WTC11 (cell line): Measurements from ENCODE around the gene NUDT19. TPM values are rescaled to one million over a fixed set of nuclear protein-coding genes. Genes with fewer than 3 reads are reported as not detected.
"Not testable (repeated sequence)": the region's sequence is repeated elsewhere in the genome, so short reads cannot be mapped to it uniquely, and the experiment has no call there.

Source experiments
- ATAC-seq: fragments of 200-7000 bp; cut with Tn5 transposase; 2 replicates; pipeline ENCODE4 v1.10.0; 2021; ENCODE audit warnings: mild to moderate bottlenecking, moderate library complexity
- CTCF ChIA-PET: fragments of 300-600 bp; sonication (Branson Sonifier 250); formaldehyde crosslinking; loops from one replicate; lab custom pipeline; 2021; ENCODE audit warnings: antibody characterized with exemption; lab: Charles Lee
- POLR2A ChIA-PET: fragments of 350-600 bp; sonication (Branson Sonifier 250); formaldehyde crosslinking; loops from one replicate; lab custom pipeline; 2021; ENCODE audit warnings: antibody characterized with exemption; lab: Charles Lee
- DNase-seq: peaks from one replicate; pipeline ENCODE4 v3.0.0; 2021; ENCODE audit warnings: low spot score
- H3K27ac Mint-ChIP-seq: 2 replicates; pipeline ENCODE4 v1.8.0; 2021; ENCODE audit warnings: mixed read lengths
- H3K27me3 Mint-ChIP-seq: 2 replicates; pipeline ENCODE4 v1.8.0; 2021; ENCODE audit warnings: low read depth, mild to moderate bottlenecking, moderate library complexity, mixed read lengths
- H3K36me3 Mint-ChIP-seq: 2 replicates; pipeline ENCODE4 v1.8.0; 2021; ENCODE audit warnings: mixed read lengths
- H3K4me1 Mint-ChIP-seq: 2 replicates; pipeline ENCODE4 v1.8.0; 2022; ENCODE audit warnings: mixed read lengths
- H3K4me3 Mint-ChIP-seq: 2 replicates; pipeline ENCODE4 v1.8.0; 2021; ENCODE audit warnings: mild to moderate bottlenecking, moderate library complexity, mixed read lengths
- H3K9me3 Mint-ChIP-seq: 2 replicates; pipeline ENCODE4 v1.8.0; 2021; ENCODE audit warnings: mixed read lengths
- ATF1 ChIP-seq: sonication (generic); formaldehyde crosslinking; IDR thresholded peaks from 2 replicates; pipeline ENCODE4 v1.8.1; 2023; ENCODE audit warnings: mild to moderate bottlenecking, moderate library complexity, missing genetic modification reagents
- CREM ChIP-seq: sonication (generic); formaldehyde crosslinking; IDR thresholded peaks from 2 replicates; pipeline ENCODE4 v1.8.1; 2022; ENCODE audit warnings: mild to moderate bottlenecking, missing genetic modification reagents, moderate library complexity
- GRHL2 ChIP-seq: fragments of 250-450 bp; sonication (Bioruptor Pico); IDR thresholded peaks from 2 replicates; pipeline ENCODE4 v1.8.0; 2022; ENCODE audit warnings: mild to moderate bottlenecking, moderate library complexity; ENCODE audit not compliant: insufficient replicate concordance, severe bottlenecking
- GTF2I ChIP-seq: fragments of 250-450 bp; sonication (Bioruptor Pico); conservative IDR thresholded peaks from 2 replicates; pipeline ENCODE4 v1.4.0; 2021; ENCODE audit warnings: mild to moderate bottlenecking
- IRF2 ChIP-seq: sonication (generic); formaldehyde crosslinking; IDR thresholded peaks from 2 replicates; pipeline ENCODE4 v1.8.0; 2022; ENCODE audit warnings: low read depth, missing genetic modification reagents, borderline replicate concordance
- JUN ChIP-seq: sonication (generic); formaldehyde crosslinking; IDR thresholded peaks from 2 replicates; pipeline ENCODE4 v1.8.0; 2023; ENCODE audit warnings: mild to moderate bottlenecking, missing genetic modification reagents
- KAT7 ChIP-seq: sonication (generic); formaldehyde crosslinking; IDR thresholded peaks from 2 replicates; pipeline ENCODE4 v1.8.1; 2023; ENCODE audit warnings: missing genetic modification reagents, mild to moderate bottlenecking, borderline replicate concordance
- MLX ChIP-seq: sonication (generic); formaldehyde crosslinking; IDR thresholded peaks from 2 replicates; pipeline ENCODE4 v1.8.1; 2023; ENCODE audit warnings: mild to moderate bottlenecking, missing genetic modification reagents, moderate library complexity
- NFE2L1 ChIP-seq: sonication (generic); formaldehyde crosslinking; IDR thresholded peaks from 2 replicates; pipeline ENCODE4 v1.8.1; 2023; ENCODE audit warnings: missing genetic modification reagents
- NFYB ChIP-seq: sonication (generic); formaldehyde crosslinking; conservative IDR thresholded peaks from 2 replicates; pipeline ENCODE4 v1.8.0; 2022; ENCODE audit warnings: low read depth, missing genetic modification reagents
- NR1H2 ChIP-seq: sonication (generic); formaldehyde crosslinking; IDR thresholded peaks from 2 replicates; pipeline ENCODE4 v1.9.0; 2021; ENCODE audit warnings: mild to moderate bottlenecking, moderate library complexity, missing genetic modification reagents
- OVOL2 ChIP-seq: fragments of 250-450 bp; sonication (Bioruptor Pico); IDR thresholded peaks from 2 replicates; pipeline ENCODE4 v1.9.0; 2021; ENCODE audit warnings: mild to moderate bottlenecking, borderline replicate concordance
- SMAD3 ChIP-seq: sonication (generic); formaldehyde crosslinking; IDR thresholded peaks from 2 replicates; pipeline ENCODE4 v1.8.0; 2022; ENCODE audit warnings: missing genetic modification reagents, mild to moderate bottlenecking, borderline replicate concordance
- SOX15 ChIP-seq: fragments of 250-450 bp; sonication (Bioruptor Pico); IDR thresholded peaks from 2 replicates; pipeline ENCODE4 v1.9.0; 2021; ENCODE audit warnings: mild to moderate bottlenecking
- TEAD4 ChIP-seq: sonication (generic); formaldehyde crosslinking; IDR thresholded peaks from 2 replicates; pipeline ENCODE4 v1.8.0; 2022; ENCODE audit warnings: mild to moderate bottlenecking, missing genetic modification reagents
- ZNF121 ChIP-seq: sonication (generic); formaldehyde crosslinking; IDR thresholded peaks from 2 replicates; pipeline ENCODE4 v1.8.0; 2023; ENCODE audit warnings: missing genetic modification reagents
- ZNF232 ChIP-seq: sonication (generic); formaldehyde crosslinking; IDR thresholded peaks from 2 replicates; pipeline ENCODE4 v1.8.0; 2022; ENCODE audit warnings: mild to moderate bottlenecking, missing genetic modification reagents
- ZNF396 ChIP-seq: fragments of 250-450 bp; sonication (Bioruptor Pico); IDR thresholded peaks from 2 replicates; pipeline ENCODE4 v1.8.0; 2021; ENCODE audit warnings: mild to moderate bottlenecking, moderate library complexity, borderline replicate concordance
- ZNF423 ChIP-seq: fragments of 250-450 bp; sonication (Bioruptor Pico); IDR thresholded peaks from 2 replicates; pipeline ENCODE4 v2.1.2; 2022; ENCODE audit warnings: mild to moderate bottlenecking, moderate library complexity
- total RNA-seq: library from RNA; stranded (reverse); gene quantifications from 3 replicates; pipeline ENCODE4 v1.2.3, GENCODE V29; 2021
- TF ChIP-seq, protein P1 (sequence below): sonication (generic); formaldehyde crosslinking; IDR thresholded peaks from 2 replicates; pipeline ENCODE4 v1.8.1; 2022; ENCODE audit warnings: low read depth, mild to moderate bottlenecking, moderate library complexity, missing genetic modification reagents, borderline replicate concordance
- TF ChIP-seq, protein P2 (sequence below): fragments of 250-450 bp; sonication (Bioruptor Pico); IDR thresholded peaks from 2 replicates; pipeline ENCODE4 v2.1.2; 2022; ENCODE audit warnings: mild to moderate bottlenecking, moderate library complexity
- TF ChIP-seq, protein P3 (sequence below): sonication (generic); formaldehyde crosslinking; IDR thresholded peaks from 2 replicates; pipeline ENCODE4 v1.8.1; 2023; ENCODE audit warnings: mild to moderate bottlenecking, missing genetic modification reagents
- TF ChIP-seq, protein P4 (sequence below): sonication (generic); formaldehyde crosslinking; IDR thresholded peaks from 2 replicates; pipeline ENCODE4 v1.8.1; 2023; ENCODE audit warnings: mild to moderate bottlenecking, missing genetic modification reagents, borderline replicate concordance

NUDT19 gene
- total RNA-seq, 1 experiment from 2014 or later, result 2.4 TPM

GRCh38 chr19:32709032-32709431 is 17.4 kb downstream of the NUDT19 start:
- no peak overlapping the region for H3K27ac Mint-ChIP-seq
- peaks cover 6% of the 10 kb centered on the region for H3K9me3 Mint-ChIP-seq
- no peak overlapping the region for H3K4me3 Mint-ChIP-seq
- ChIA-PET POLR2A (no interaction called here), CTCF (interaction anchor here (0.6 kb wide), 1 partner anchor 383 kb away, joined by 6 read pairs; no protein-coding TSS in a partner anchor)
- peaks cover 6% of the 10 kb centered on the region for H3K36me3 Mint-ChIP-seq
- H3K27me3 Mint-ChIP-seq, result peaks cover 5% of the 10 kb centered on the region
- TF ChIP-seq, protein P1, sequence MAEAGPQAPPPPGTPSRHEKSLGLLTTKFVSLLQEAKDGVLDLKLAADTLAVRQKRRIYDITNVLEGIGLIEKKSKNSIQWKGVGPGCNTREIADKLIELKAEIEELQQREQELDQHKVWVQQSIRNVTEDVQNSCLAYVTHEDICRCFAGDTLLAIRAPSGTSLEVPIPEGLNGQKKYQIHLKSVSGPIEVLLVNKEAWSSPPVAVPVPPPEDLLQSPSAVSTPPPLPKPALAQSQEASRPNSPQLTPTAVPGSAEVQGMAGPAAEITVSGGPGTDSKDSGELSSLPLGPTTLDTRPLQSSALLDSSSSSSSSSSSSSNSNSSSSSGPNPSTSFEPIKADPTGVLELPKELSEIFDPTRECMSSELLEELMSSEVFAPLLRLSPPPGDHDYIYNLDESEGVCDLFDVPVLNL, result no peak
- no peak for TF ChIP-seq CREM (CRISPR knock-in tag)
- TF ChIP-seq, protein P2, sequence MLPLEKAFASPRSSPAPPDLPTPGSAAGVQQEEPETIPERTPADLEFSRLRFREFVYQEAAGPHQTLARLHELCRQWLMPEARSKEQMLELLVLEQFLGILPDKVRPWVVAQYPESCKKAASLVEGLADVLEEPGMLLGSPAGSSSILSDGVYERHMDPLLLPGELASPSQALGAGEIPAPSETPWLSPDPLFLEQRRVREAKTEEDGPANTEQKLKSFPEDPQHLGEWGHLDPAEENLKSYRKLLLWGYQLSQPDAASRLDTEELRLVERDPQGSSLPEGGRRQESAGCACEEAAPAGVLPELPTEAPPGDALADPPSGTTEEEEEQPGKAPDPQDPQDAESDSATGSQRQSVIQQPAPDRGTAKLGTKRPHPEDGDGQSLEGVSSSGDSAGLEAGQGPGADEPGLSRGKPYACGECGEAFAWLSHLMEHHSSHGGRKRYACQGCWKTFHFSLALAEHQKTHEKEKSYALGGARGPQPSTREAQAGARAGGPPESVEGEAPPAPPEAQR (CRISPR knock-in tag), result no peak
- no peak for TF ChIP-seq KAT7 (CRISPR knock-in tag)
- TF ChIP-seq TEAD4 (CRISPR knock-in tag), result no peak
- no peak for TF ChIP-seq IRF2 (CRISPR knock-in tag)
- TF ChIP-seq SMAD3 (CRISPR knock-in tag), result no peak
- no peak for TF ChIP-seq ZNF232 (CRISPR knock-in tag)
- TF ChIP-seq ZNF396 (CRISPR knock-in tag), result no peak
- TF ChIP-seq NFE2L1 (CRISPR knock-in tag), result no peak
- TF ChIP-seq ATF1 (CRISPR knock-in tag), result no peak
- no peak for TF ChIP-seq NR1H2 (CRISPR knock-in tag)
- no peak for TF ChIP-seq ZNF423
- no peak for DNase-seq
- H3K4me1 Mint-ChIP-seq, result no peaks in the 10 kb centered on the region
- ATAC-seq, result no peak

DNA sequence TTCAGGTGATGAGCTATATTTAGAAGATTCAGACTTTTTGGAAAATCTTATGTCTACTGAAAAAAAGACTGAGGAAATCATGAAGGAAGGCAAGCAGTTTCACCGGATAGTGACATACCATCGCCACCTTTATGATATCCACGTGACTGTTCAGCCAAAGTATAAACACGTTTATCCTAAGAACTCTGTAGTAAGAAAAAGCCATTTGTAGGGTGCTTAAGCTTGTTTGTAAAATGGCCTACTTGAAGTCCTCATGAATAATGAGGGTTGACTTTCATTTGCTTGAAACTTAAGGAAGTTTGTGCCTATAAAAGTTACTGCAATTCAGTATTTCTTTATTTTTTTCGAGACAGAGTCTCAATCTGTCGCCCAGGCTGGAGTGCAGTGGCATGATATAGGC is 20.1 kb downstream of the NUDT19 start:
- H3K4me3 Mint-ChIP-seq, result no peak overlapping the region
- no peaks in the 10 kb centered on the region for H3K36me3 Mint-ChIP-seq
- TF ChIP-seq JUN (CRISPR knock-in tag) (no peak), TEAD4 (CRISPR knock-in tag) (no peak), NFYB (CRISPR knock-in tag) (no peak)
- no peak overlapping the region for H3K27ac Mint-ChIP-seq
- no peaks in the 10 kb centered on the region for H3K4me1 Mint-ChIP-seq
- DNase-seq (no peak), ATAC-seq (no peak)
- H3K9me3 Mint-ChIP-seq, result no peaks in the 10 kb centered on the region
- POLR2A ChIA-PET, result no interaction called here
- no peaks in the 10 kb centered on the region for H3K27me3 Mint-ChIP-seq
- CTCF ChIA-PET, result no interaction called here

- H3K4me1 Mint-ChIP-seq, H3K4me3 Mint-ChIP-seq, H3K27me3 Mint-ChIP-seq, H3K27ac Mint-ChIP-seq, H3K9me3 Mint-ChIP-seq, CTCF ChIA-PET, ATAC-seq, POLR2A ChIA-PET, DNase-seq, H3K36me3 Mint-ChIP-seq: not testable (repeated sequence)
These were observed 24.6 kb downstream of the NUDT19 start for GRCh38 chr19:32716203-32716602.

DNA sequence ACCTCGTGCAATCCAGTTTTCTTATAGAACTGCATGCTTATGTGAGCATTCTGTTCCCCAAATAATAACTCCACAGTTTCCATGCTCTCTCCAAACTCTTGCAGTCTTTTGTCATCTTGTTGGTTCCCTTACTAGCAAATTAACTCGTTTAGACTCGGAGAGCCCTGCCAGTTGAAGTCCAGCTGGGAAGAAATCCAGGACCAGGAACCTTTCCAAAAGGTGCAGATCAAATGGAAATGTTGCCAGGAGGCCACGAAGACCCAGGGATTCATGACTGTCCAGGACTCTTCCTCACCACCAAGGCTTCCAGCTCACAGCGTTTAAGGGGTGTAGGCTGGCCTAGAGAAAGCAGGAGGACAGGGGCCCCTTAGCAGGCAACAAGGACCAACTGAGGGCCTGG is 25.9 kb downstream of the NUDT19 start:
- H3K4me1 Mint-ChIP-seq, result peaks cover 5% of the 10 kb centered on the region
- no peak overlapping the region; the same call in 1 of the 2 replicates for H3K27ac Mint-ChIP-seq
- H3K36me3 Mint-ChIP-seq, result 0 out of 2 replicates have a peak, but pooled peaks cover 2% of the 10 kb centered on the region
- no peak overlapping the region for H3K4me3 Mint-ChIP-seq
- no peak for ATAC-seq
- no peaks in the 10 kb centered on the region for H3K27me3 Mint-ChIP-seq
- DNase-seq, result no peak
- POLR2A ChIA-PET, result no interaction called here
- H3K9me3 Mint-ChIP-seq, result peaks cover 3% of the 10 kb centered on the region
- CTCF ChIA-PET, result interaction anchor here (2.1 kb wide), 1 partner anchor 42 kb away, joined by 6 read pairs; the partner anchor contains the start of genes ANKRD27 and RGS9BP
- TF ChIP-seq, protein P3, sequence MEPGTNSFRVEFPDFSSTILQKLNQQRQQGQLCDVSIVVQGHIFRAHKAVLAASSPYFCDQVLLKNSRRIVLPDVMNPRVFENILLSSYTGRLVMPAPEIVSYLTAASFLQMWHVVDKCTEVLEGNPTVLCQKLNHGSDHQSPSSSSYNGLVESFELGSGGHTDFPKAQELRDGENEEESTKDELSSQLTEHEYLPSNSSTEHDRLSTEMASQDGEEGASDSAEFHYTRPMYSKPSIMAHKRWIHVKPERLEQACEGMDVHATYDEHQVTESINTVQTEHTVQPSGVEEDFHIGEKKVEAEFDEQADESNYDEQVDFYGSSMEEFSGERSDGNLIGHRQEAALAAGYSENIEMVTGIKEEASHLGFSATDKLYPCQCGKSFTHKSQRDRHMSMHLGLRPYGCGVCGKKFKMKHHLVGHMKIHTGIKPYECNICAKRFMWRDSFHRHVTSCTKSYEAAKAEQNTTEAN (CRISPR knock-in tag), result no peak
- TF ChIP-seq, protein P4, sequence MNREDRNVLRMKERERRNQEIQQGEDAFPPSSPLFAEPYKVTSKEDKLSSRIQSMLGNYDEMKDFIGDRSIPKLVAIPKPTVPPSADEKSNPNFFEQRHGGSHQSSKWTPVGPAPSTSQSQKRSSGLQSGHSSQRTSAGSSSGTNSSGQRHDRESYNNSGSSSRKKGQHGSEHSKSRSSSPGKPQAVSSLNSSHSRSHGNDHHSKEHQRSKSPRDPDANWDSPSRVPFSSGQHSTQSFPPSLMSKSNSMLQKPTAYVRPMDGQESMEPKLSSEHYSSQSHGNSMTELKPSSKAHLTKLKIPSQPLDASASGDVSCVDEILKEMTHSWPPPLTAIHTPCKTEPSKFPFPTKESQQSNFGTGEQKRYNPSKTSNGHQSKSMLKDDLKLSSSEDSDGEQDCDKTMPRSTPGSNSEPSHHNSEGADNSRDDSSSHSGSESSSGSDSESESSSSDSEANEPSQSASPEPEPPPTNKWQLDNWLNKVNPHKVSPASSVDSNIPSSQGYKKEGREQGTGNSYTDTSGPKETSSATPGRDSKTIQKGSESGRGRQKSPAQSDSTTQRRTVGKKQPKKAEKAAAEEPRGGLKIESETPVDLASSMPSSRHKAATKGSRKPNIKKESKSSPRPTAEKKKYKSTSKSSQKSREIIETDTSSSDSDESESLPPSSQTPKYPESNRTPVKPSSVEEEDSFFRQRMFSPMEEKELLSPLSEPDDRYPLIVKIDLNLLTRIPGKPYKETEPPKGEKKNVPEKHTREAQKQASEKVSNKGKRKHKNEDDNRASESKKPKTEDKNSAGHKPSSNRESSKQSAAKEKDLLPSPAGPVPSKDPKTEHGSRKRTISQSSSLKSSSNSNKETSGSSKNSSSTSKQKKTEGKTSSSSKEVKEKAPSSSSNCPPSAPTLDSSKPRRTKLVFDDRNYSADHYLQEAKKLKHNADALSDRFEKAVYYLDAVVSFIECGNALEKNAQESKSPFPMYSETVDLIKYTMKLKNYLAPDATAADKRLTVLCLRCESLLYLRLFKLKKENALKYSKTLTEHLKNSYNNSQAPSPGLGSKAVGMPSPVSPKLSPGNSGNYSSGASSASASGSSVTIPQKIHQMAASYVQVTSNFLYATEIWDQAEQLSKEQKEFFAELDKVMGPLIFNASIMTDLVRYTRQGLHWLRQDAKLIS (CRISPR knock-in tag), result no peak
- TF ChIP-seq OVOL2 (CRISPR knock-in tag), result no peak
- no peak for TF ChIP-seq SMAD3 (CRISPR knock-in tag)
- TF ChIP-seq GRHL2, result no peak
- TF ChIP-seq SOX15 (CRISPR knock-in tag), result no peak
- no peak for TF ChIP-seq ZNF121
- TF ChIP-seq GTF2I, result no peak
- TF ChIP-seq MLX (CRISPR knock-in tag), result no peak
